GM21528 (cell line): ENCODE measurements around the gene NOXA1.
"Not testable (repeated sequence)": the region's sequence is repeated elsewhere in the genome, so short reads cannot be mapped to it uniquely, and the experiment has no call there.

Source experiments
- ATAC-seq: cut with Tn5 transposase; IDR thresholded peaks from one replicate; pipeline ENCODE4 v1.9.1; 2021; ENCODE audit warnings: mild to moderate bottlenecking, moderate library complexity; ENCODE audit not compliant: unreplicated experiment, low FRiP score

Gene NOXA1

GRCh38 chr9:137422604-137423513 lies at the start of gene NOXA1, which contains the start of gene EXD3:
Gene NOXA1 (plus strand): TSS chr9:137423393. CDS start chr9:137423530, 137 bp downstream.
Gene EXD3 (minus strand): TSS chr9:137423162. CDS start chr9:137395357, 27,805 bp downstream.
- ATAC-seq: peak; percentile 76

- ATAC-seq: no peak
These were observed 49.6 kb upstream of the NOXA1 start for GRCh38 chr9:137373611-137373980.

- no peak for ATAC-seq
These were observed 48.9 kb upstream of the NOXA1 start for GRCh38 chr9:137374131-137374845.

GRCh38 chr9:137375321-137376058 lies 47.7 kb upstream of the NOXA1 start:
- no peak for ATAC-seq

GRCh38 chr9:137376386-137376785 lies 46.8 kb upstream of the NOXA1 start:
- no peak for ATAC-seq

GRCh38 chr9:137378688-137379410 lies 44.3 kb upstream of the NOXA1 start:
- not testable (repeated sequence) for ATAC-seq

- ATAC-seq: no peak
These were observed 43.4 kb upstream of the NOXA1 start for GRCh38 chr9:137379761-137380161.

- no peak for ATAC-seq
These were observed 43.0 kb upstream of the NOXA1 start for GRCh38 chr9:137380171-137380570.

GRCh38 chr9:137380606-137381005 lies 42.6 kb upstream of the NOXA1 start:
- ATAC-seq: no peak

GRCh38 chr9:137381501-137382443 lies 41.4 kb upstream of the NOXA1 start:
- ATAC-seq: no peak

GRCh38 chr9:137382444-137383080 lies 40.6 kb upstream of the NOXA1 start:
- no peak for ATAC-seq

GRCh38 chr9:137383081-137383783 lies 40.0 kb upstream of the NOXA1 start:
- ATAC-seq: no peak

- ATAC-seq: no peak
These were observed 39.1 kb upstream of the NOXA1 start for GRCh38 chr9:137383784-137384756.

GRCh38 chr9:137385061-137385655 lies 38.0 kb upstream of the NOXA1 start:
- ATAC-seq: no peak

GRCh38 chr9:137386507-137387113 lies 36.6 kb upstream of the NOXA1 start:
- not testable (repeated sequence) for ATAC-seq
